GM19328 (cell line): Measurements from ENCODE around the gene PKNOX2.
A peak's percentile ranks its signal among the peaks of the same experiment; 100 is the strongest.

Experiments used
- ATAC-seq: cut with Tn5 transposase; IDR thresholded peaks from one replicate; pipeline ENCODE4 v1.9.1; 2021; ENCODE audit warnings: mild to moderate bottlenecking, moderate library complexity; ENCODE audit not compliant: unreplicated experiment

The PKNOX2 gene

GRCh38 chr11:125401235-125401634 is 236.7 kb downstream of the PKNOX2 start:
- ATAC-seq = no peak

GRCh38 chr11:125401746-125402145 is 237.2 kb downstream of the PKNOX2 start:
- ATAC-seq = no peak

GRCh38 chr11:125402435-125402834 is 237.9 kb downstream of the PKNOX2 start:
- no peak for ATAC-seq

- no peak for ATAC-seq
Measured at GRCh38 chr11:125404157-125404810, 239.7 kb downstream of the PKNOX2 start.

GRCh38 chr11:125404811-125405790 is 240.6 kb downstream of the PKNOX2 start:
- ATAC-seq = peak; percentile 78

- no peak for ATAC-seq
Measured at GRCh38 chr11:125407046-125407445, 242.5 kb downstream of the PKNOX2 start.

- ATAC-seq = no peak
Measured at GRCh38 chr11:125408311-125408711, 243.8 kb downstream of the PKNOX2 start.

GRCh38 chr11:125410091-125410490 is 245.5 kb downstream of the PKNOX2 start:
- ATAC-seq = no peak

GRCh38 chr11:125412177-125412496 is 247.6 kb downstream of the PKNOX2 start:
- no peak for ATAC-seq

- ATAC-seq = no peak
Measured at GRCh38 chr11:125412509-125412908, 248.0 kb downstream of the PKNOX2 start.

GRCh38 chr11:125413226-125413625 is 248.7 kb downstream of the PKNOX2 start:
- ATAC-seq = no peak

- ATAC-seq = no peak
Measured at GRCh38 chr11:125414121-125414520, 249.6 kb downstream of the PKNOX2 start.

GRCh38 chr11:125416981-125417935 is 252.7 kb downstream of the PKNOX2 start:
- no peak for ATAC-seq

- ATAC-seq = no peak
Measured at GRCh38 chr11:125418396-125418795, 253.8 kb downstream of the PKNOX2 start.

- no peak for ATAC-seq
Measured at GRCh38 chr11:125422681-125423080, 258.1 kb downstream of the PKNOX2 start.

- no peak for ATAC-seq
Measured at GRCh38 chr11:125423247-125423849, 258.8 kb downstream of the PKNOX2 start.

GRCh38 chr11:125425601-125426000 is 261.1 kb downstream of the PKNOX2 start:
- no peak for ATAC-seq

- no peak for ATAC-seq
Measured at GRCh38 chr11:125426818-125427528, 262.4 kb downstream of the PKNOX2 start.

- no peak for ATAC-seq
Measured at GRCh38 chr11:125428486-125429173, 264.1 kb downstream of the PKNOX2 start.
